Activated naive CD8-positive, alpha-beta T cell treated with anti-CD3 and anti-CD28 coated beads, Interleukin-2, amount 50 U/mL, for 16 hours (primary cell): ENCODE data around the gene PNMA8C.
"Not testable (repeated sequence)": the region's sequence is repeated elsewhere in the genome, so short reads cannot be mapped to it uniquely, and the experiment has no call there.

Experiments used
- DNase-seq: peaks from one replicate; pipeline ENCODE4 v3.0.0-alpha.2; 2020; ENCODE audit warnings: low read depth, low spot score

PNMA8C gene

DNA sequence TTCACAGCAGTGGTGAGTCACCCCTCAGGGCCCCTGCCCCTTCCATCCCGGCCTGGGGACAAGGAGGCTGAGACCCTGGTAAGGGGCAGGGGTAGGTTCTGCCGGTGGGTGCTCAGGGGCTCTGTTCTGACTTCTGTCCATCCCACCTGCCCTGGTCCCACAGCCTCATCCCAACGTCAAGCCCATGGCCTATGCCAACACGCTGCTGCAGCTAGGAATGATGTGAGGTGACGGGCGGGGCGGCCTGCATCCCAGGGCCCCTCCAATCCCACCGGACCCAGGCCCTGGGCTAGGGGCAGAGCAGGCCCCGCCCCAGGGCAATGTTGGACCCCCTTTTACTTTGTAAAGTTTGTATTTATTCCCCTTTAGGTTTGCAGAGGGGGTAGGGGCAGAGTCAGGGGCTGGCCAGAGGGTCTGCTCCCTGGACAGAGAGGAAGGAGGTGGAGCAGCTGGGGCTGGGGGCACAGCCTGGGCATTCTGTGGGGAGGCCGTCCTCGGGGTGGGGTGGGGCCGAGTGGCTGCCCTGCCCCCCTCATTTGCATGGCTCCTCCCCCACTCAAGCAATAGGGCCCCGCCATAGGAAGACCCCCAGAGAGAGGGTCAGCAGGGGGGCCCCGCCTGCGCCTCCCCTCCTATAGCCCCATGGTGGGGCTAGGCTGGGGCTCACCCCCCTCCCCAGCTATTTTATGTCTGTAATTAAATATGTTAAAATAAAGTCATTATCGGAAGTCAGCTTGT lies 38.4 kb downstream of the PNMA8C start:
- DNase-seq = no peak

- DNase-seq = no peak
Observed at GRCh38 chr19:46388311-46389095, 40.2 kb downstream of the PNMA8C start.

DNA sequence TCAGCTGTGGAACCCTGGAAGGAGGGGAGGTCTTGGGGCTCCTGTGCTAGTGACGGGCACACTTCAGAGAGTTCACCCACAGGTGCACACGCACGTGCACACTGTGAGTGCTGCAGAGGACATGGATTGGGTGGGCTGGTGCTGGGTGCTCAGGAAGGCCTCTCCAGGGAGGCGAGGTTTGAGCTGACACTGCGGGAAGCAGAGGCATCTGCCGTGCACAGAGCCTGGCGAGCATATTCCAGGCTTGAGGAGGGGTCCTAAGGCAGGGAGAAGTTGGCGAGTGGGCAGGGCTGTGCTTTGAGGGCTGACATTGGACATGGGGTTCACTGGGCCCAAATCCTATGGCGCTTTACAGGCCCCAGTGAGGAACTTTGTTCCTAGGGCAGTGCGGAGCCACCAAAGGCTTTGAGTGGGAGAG lies 41.0 kb downstream of the PNMA8C start:
- no peak for DNase-seq

- DNase-seq = no peak
Observed at GRCh38 chr19:46386996-46387712, 41.6 kb downstream of the PNMA8C start.

DNA sequence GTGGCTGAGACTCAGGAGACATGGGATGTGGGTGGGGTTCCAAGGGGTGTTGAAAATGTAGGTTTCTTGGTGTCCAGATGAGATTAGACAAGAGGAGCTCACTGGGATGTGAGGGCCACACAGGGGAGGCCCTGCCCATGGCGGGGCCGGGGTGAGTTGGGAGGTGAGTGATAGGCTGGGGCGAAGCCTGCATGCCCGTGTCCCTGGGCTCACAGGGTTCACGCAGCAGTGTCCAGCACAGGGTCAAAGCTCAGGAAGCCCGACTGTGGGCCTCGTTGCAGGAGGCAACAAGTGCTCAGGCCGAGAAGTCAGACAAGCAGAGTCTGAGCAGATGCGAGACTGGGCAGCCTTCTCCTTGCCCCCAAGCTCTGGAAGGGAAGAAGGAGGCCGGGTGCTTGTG lies 42.6 kb downstream of the PNMA8C start:
- DNase-seq = no peak

DNA sequence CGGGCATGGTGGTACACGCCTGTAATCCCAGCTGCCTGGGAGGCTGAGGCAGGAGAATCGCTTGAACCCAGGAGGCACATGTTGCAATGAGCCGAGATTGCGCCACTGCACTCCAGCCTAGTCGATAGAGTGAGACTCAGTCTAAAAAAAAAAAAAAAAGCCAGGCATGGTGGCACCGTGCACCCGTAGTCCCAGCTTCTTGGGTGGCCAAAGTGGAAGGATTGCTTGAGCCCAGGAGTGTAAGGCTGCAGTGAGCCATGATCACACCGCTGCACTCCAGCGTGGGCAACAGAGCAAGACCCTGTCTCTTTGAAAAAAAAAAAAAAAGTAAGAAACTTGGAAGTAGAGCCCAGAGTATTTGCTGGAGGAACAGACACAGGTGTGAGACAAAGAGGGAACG lies 43.1 kb downstream of the PNMA8C start:
- no peak for DNase-seq

- DNase-seq = no peak
Observed at GRCh38 chr19:46384396-46384795, 44.3 kb downstream of the PNMA8C start.

GRCh38 chr19:46383846-46384245 lies 44.9 kb downstream of the PNMA8C start:
- DNase-seq = no peak

DNA sequence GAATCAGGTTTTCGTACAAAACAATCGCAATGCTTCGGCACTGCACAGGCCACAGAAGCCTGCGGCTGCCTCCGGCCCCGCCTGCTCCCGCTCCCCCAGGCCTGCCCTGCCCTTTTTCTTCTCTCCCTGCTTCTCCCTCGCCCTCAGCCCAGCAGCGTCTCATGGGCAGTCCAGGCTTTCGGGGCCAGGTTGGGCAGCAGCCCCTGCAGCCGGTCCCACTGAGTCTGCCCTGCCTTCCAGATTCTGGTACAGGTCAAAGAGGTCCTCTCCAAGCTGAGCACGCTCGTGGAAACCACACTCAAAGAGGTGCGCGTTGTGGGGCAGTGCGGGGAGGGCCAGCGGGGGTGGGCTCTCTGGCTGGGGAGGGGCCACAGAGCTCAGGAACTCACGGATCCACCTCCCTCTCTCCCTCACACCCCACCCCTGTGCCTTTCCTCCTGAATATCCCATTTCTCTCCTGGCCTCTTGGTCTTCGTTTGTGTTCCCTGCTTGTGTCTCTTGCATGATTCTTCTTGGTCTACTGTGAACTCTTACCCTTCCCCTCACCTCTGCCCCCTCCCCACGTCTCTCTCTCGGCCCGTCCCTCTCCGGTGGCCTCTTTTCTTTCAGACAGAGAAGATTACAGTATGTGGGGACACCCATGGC lies 45.4 kb downstream of the PNMA8C start:
- no peak for DNase-seq

- no peak for DNase-seq
Observed at GRCh38 chr19:46381756-46382345, 46.9 kb downstream of the PNMA8C start.

GRCh38 chr19:46381346-46381745 lies 47.4 kb downstream of the PNMA8C start:
- DNase-seq = no peak

- no peak for DNase-seq
Observed at GRCh38 chr19:46380690-46381089, 48.0 kb downstream of the PNMA8C start.

GRCh38 chr19:46378268-46378667 lies 50.5 kb downstream of the PNMA8C start:
- DNase-seq = no peak

DNA sequence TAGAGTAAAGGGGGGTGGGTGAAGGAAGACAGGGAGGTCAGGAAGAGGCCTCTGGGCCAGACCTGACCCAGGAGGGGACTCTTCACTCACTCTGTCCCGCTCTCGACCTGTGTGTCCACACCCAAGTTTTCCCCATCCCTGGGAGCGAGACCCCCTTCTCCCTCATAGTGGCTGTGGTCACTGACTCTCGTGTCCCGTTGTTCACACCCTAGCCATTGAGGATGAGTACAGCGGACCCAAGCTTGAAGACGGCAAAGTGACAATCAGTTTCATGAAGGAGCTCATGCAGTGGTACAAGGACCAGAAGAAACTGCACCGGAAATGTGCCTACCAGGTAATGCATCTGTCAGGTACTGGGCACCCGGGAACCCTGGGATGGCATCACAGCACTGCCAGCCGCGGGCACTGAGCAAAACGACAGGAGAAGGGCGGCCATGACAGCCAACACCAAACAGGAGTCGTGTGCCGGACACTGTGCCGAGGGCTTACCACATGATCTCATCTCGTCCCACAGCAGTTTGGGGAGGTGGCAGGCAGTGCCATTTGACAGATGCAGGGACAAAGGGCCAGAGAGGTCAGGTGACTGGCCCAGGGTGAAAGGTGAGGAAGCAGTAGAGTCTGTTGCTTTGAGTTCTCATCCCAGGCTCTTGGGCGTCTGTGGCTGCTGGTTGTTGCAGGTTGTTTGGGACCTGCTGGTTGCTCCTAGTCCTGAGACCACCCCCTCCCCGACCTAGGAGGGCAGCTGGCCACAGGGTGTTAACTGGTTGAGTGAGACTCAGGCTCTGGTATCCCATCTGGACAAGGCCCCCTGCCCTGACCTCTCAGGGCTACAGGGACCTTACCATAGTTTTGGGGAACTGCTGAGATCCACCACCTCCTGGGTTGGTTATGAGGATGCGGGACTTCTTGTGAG lies 52.2 kb downstream of the PNMA8C start:
- DNase-seq = no peak

DNA sequence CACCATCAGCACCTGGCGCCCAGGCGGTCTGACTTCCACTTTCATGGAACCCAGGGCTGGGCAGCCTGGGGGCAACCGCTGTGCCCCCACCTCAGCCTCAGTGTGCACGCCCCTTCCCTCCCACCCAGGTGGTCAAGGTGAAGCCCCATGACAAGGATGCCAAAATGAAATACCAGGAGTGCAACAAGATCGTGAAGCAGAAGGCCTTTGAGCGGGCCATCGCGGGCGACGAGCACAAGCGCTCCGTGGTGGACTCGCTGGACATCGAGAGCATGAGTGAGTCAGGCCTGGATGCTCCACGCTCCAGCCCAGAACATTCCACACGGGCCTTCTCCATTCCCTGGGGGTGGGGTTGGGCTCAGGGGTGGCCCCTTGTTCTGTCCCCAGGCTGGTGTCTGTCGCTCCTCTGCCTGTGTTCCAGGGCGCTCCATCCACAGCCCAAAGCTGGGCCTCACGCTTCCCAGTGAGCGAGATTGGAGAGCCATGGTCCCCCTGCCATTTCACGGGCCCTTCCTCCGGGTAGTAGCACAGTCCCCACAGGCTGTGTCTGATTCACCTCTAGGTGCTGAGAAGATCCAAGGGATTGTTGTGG lies 53.2 kb downstream of the PNMA8C start:
- not testable (repeated sequence) for DNase-seq
